Hepatic stellate cell (primary cell): Measurements from ENCODE around the gene INPP4B.
"Not testable (repeated sequence)": the region's sequence is repeated elsewhere in the genome, so short reads cannot be mapped to it uniquely, and the experiment has no call there.

Experiments used
- DNase-seq: peaks from one replicate; pipeline ENCODE4 v3.0.0; 2011; ENCODE audit warnings: low spot score

The INPP4B gene

DNA sequence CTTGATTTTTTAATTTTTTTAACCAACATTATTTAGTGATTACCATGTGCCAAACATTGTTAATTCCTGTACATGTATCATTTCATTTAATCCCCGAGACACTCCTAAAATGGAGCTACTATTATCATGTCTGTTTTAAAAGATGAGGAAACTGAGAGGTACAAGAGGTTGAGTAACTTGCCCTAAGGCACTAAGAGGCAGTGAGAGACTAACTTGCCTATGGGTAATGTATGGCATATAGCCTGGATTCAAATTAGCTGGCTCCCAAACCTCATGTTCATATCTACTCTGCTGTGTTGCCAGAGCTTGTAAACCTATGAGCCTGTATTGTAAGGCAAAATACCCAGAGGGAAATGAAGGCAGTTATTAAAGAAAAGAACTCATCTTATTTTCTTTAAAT, 766.1 kb downstream of the INPP4B start:
- no peak for DNase-seq

DNA sequence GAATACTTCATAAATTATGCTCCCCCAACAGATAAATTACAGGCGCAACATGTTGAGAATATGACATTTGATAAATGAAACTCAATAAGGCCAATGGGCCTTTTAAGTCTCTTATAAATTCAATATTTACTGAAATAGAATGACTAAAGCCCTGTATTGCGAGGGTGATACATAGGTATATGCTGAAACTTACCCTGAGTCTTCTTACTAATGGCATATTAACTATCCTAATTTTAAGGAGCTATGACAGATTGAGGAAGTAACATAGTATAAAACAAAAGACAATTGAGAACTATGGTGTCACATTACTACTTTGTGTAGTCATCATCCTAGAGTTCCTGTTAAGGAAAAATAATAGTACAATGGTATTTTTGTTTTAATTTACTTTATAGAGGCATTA, 769.1 kb downstream of the INPP4B start:
- no peak for DNase-seq

DNA sequence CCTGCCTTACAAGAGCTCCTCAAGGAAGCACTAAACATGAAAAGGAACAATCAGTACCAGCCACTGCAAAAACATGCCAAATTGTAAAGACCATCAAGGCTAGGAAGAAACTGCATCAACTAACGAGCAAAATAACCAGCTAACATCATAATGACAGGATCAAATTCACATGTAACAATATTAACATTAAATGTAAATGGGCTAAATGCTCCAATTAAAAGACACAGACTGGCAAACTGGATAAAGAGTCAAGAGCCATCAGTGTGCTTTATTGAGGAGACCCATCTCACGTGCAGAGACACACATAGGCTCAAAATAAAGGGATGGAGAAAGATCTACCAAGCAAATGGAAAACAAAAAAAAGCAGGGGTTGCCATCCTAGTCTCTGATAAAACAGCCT, 777.8 kb downstream of the INPP4B start:
- not testable (repeated sequence) for DNase-seq

DNA sequence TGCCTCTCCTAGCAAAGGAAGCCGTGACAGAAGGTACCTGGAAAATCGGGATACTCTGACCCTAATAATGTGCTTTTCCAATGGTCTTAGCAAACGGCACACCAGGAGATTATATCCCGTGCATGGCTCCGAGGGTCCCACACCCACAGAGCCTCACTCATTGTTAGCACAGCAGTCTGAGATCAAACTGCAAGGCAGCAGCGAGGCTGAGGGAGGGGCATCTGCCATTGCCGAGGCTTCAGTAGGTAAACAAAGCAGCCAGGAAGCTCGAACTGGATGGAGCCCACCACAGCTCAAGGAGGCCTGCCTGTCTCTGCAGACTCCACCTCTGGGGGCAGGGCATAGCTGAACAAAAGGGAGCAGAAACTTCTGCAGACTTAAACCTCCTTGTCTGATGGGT, 779.5 kb downstream of the INPP4B start:
- not testable (repeated sequence) for DNase-seq

DNA sequence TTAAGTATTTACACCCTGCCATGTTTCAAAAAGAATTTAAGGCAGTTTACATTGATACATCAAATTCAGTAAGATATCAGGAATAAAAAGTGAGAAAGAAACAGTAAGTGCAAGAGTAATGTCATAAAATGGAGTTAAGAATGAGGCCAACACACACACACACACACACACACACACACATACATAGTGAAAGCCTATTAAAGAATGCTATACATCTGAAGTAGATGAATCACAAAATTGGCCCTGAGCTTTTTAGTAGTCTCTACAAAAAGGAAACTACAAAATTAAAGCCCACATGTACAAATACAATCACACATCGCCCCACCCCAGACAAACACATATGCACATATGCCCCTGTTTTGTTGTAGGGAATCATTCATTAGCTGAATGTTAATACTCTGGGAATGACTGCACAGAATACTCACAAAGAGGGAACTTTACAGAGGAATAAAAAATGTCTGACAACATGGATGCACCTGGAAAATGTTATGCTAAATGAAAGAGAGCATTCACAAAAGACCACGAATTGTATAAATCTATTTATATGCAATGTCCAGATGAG, 780.9 kb downstream of the INPP4B start:
- DNase-seq = no peak

DNA sequence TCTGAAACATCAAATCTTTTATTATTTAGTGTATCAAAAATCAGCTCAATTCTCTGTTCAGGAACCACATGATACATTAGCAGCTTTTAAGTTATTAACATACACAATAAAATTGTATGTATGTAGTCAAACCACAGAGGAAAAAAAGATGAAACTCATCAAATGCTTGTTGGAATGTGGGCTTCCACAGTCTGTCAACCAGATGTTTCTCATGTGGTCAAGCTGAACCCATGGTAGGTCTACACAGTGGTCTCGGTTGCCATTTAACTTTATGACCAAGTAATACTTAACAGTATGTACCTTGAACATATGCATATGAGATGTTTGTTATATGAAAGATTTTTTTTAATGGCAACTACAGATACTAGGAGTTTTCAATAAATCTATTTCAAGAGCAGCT, 781.9 kb downstream of the INPP4B start:
- no peak for DNase-seq

GRCh38 chr4:142045996-142046395, 800.1 kb downstream of the INPP4B start:
- no peak for DNase-seq

GRCh38 chr4:142044271-142044670, 801.8 kb downstream of the INPP4B start:
- DNase-seq = no peak

DNA sequence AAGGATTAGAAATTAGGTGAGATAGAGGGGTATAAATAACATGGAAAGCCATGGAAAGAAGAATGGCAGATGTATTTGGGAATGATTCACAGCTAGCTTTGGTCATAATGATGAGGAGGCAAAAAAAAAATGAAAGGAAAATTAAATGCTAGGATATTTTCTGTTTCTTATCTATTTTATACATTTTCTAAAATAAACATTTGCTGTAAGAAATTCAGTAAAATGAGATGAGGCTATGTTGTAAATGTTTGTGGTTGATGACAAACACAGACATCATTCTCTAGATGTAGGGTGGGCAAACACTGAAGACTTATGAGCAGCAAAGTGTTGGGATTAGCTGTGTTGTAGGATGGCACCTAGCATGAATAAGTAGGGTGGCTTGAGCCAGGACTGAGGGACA, 802.6 kb downstream of the INPP4B start:
- no peak for DNase-seq

DNA sequence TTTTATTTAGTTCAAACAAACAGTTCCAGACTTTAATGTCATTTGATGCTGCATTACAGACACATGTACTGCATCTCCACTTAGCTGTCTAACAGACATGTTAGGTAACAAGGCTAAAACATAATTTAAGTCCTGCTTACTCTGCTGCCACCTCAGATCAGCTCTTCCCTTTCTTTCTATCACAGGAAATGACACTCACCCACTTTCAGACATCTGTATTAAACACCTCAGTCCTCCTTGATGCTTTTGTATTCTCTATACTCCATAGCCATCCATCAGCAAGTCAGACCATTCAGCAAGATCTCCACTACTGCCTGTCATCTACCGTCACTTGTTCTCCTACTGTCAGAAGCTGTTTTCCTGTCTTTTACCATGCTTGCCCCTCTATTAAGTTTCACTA, 804.3 kb downstream of the INPP4B start:
- DNase-seq = no peak

DNA sequence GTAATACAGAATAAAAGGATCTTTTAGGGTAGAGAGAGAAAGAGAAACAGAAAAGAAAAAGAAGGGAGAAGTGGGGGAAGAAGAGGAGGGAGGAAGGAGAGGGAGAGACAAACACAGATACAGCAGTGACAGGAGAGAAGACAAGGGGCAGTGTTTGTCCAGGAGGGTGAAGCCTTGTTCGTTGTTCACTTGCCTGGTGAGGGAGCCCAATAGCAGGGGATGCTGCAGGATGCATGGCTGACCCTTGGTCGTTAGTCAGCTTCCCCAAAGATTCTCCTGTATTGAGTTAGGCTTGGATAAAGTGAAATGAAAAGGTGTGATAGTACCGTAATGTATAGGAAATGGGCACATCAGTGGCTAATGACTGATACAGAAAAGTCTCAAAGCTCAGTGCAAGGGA, 806.1 kb downstream of the INPP4B start:
- no peak for DNase-seq

- no peak for DNase-seq
Observed at GRCh38 chr4:142036795-142037583, 809.1 kb downstream of the INPP4B start.

- DNase-seq = no peak
Observed at GRCh38 chr4:142035566-142035965, 810.5 kb downstream of the INPP4B start.

- no peak for DNase-seq
Observed at GRCh38 chr4:142034101-142034500, 812.0 kb downstream of the INPP4B start.

DNA sequence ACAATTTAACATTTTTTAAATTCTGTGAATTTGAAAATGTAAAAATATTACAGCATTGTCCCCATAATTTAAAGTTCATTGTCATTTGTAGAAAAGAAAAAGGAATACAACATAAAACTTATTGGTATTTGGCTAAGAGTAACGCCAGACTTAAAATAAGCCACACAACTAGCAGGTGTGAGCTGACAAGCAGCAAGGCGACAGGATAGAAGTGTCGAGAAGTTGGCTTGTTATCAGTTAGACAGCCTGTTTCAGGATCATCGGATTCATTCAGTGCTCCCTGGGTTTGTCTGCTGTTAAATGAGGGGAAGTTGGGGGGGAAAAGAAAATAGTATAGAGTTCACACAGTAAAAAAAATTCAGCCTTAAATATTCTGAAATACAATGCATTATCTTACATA, 816.1 kb downstream of the INPP4B start:
- DNase-seq = no peak

GRCh38 chr4:142021761-142022160, 824.3 kb downstream of the INPP4B start:
- DNase-seq = no peak

- no peak for DNase-seq
Observed at GRCh38 chr4:142021181-142021580, 824.9 kb downstream of the INPP4B start.

GRCh38 chr4:142016031-142016430, 830.1 kb downstream of the INPP4B start:
- DNase-seq = no peak

- DNase-seq = no peak
Observed at GRCh38 chr4:142009751-142010150, 836.4 kb downstream of the INPP4B start.

- no peak for DNase-seq
Observed at GRCh38 chr4:142005519-142005918, 840.6 kb downstream of the INPP4B start.

GRCh38 chr4:141999446-142000143, 846.5 kb downstream of the INPP4B start:
- DNase-seq = no peak

DNA sequence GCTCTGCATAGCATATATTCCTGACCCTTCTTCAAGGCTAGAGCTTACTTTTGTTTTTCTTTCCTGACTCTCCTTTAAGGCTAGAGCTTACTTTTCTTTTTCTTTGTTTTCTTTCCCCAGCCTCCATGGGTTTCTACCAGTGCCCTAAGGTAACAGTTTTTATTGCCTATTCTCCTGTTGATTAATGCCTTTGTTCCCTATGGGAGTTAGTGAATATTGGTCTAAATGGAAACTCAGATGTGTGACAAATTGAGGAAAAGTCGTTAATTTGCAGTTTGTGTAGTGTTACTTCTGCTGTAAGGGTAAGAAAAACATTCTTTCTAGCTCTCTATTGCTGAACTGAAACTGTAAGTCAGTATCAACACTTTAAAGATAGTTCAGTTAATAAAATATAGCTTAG, 851.0 kb downstream of the INPP4B start:
- DNase-seq = no peak

DNA sequence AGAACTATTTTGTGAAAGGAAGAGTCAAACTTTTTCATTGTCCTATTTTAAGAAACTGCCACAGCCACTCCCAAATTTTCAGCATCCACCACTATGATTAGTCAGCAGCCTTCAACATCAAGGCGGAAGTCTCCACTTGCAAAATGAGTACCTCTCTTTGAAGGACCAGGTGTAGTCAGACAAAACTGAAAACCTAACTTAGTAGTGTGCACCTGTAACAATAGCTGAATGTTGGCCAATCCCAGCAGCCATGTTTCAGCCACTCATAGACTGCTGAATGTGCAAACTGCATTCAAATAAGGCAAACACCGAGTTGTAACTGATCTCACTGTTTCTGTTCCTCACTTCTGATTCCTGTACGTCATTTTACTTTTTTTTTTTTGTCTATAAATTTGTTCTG, 868.7 kb downstream of the INPP4B start:
- no peak for DNase-seq
